Measurements from ENCODE around the gene ZSWIM7.
"Not testable (repeated sequence)": the region's sequence is repeated elsewhere in the genome, so short reads cannot be mapped to it uniquely, and the experiment has no call there.

The ZSWIM7 gene

DNA sequence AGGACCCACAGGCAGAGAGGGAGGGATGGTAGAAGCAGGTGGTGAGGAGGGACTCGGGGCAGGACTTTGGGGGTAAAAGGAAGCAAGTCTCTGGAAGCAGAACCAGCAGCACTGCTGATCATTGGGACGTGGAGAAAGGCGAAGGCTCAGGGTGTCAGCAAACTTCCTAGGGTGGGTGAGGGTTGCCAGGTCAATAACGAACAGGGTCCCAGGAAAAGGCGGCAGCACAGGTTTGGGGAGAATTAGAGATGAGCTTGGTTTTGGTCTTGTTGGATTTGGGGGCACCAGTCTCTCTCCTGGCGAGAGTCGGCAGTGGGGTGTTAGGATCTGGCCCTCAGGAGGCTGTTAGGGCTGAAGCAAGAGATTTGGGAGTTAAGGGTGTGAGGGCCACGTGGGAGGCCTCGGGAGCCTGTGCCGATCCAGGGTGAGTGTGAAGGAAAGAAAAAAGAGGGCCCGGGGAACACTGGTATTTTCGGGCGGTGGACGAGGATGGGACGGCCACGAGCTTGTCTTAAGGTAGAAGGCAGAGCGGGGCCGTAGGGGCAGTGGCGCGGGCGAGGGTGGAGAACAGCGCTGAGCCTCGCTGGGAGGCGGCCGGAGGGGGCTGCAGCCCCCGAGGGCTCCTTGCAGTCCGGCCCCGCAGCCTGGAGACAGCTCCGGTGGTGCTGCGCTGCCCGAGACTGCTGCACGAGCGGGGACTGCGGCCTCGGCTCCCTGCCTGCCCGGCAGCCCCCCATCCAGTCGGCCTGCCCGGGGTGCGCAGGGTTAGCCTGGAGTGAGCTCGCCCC is 55.3 kb downstream of the ZSWIM7 start:
- Histone ChIP-seq H3K36me3 (ENCODE audit: insufficient read depth, low read length) (no peaks in the 10 kb centered on the region), H3K9ac (ENCODE audit: low read depth, low read length) (peak overlapping the region; percentile 76), H3K4me3 (ENCODE audit: low read length) (peak overlapping the region; percentile 74), H3K4me1 (ENCODE audit: control insufficient read depth, insufficient read depth, low read length) (peaks cover 37% of the 10 kb centered on the region), H3K4me2 (ENCODE audit: low read length) (peak overlapping the region; percentile 92), H3K9me3 (replicated peaks; ENCODE audit: low read length) (no peaks in the 10 kb centered on the region), H3K27me3 (ENCODE audit: control insufficient read depth, insufficient read depth, low read length) (peaks cover 5% of the 10 kb centered on the region)

DNA sequence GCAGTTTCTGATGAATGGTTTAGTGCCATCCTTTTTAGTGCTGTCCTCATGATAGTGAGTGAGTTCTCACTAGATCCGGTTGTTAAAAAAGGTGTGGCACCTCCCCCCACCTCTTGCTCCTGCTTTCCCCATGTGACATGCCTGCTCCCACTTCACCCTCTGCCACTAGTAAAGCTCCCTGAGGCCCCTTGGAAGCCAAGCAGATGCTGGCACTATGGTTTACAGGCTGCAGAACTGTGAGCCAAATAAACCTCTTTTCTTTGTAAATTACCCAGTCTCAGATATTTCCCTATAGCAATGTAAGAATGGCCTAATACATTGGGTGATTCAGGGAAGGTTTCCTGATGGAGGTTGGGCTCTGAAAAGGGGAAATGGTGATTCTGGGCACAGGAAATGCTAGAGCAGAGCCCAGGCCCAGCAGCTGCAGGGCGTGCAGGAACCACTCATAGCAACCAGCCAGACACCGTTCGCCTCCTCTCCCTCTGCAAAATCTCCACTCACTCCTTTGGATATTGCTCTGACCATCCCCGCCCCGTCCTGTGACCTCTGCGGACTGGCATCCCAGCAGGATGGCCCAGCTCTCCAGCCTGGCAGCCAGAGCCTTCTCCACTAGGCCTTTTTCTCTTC is 57.2 kb downstream of the ZSWIM7 start:
- H3K4me1 ChIP-seq (ENCODE audit: control insufficient read depth, insufficient read depth, low read length) = peaks cover 30% of the 10 kb centered on the region
- no peaks in the 10 kb centered on the region for H3K9me3 ChIP-seq (replicated peaks; ENCODE audit: low read length)
- H3K36me3 ChIP-seq (ENCODE audit: insufficient read depth, low read length) = no peaks in the 10 kb centered on the region
- H3K27me3 ChIP-seq (ENCODE audit: control insufficient read depth, insufficient read depth, low read length) = peaks cover 5% of the 10 kb centered on the region
- H3K4me2 ChIP-seq (ENCODE audit: low read length) = no peak overlapping the region
- no peak overlapping the region for H3K4me3 ChIP-seq (ENCODE audit: low read length)
- no peak overlapping the region for H3K9ac ChIP-seq (ENCODE audit: low read depth, low read length)

DNA sequence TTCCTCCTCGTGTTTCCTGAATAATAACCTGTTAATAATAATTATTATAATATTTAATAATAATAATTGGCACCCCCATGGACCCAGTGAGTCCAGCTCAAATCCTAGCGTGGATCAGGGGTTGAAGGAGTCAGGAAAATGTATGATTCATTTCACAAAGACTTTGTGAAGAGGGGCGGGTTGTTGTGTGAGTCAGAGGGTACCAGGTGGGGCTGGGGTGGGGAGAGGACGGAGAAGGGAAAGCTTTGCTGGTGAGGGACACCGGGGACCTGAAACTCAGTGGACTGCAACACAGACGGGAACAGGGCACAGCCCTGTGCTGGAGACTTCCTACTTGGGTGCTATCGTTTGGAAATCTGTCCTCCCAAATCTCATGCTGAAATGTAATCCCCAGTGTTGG is 57.7 kb downstream of the ZSWIM7 start:
- Histone ChIP-seq H3K9me3 (replicated peaks; ENCODE audit: low read length) (no peaks in the 10 kb centered on the region), H3K4me3 (ENCODE audit: low read length) (no peak overlapping the region), H3K27me3 (ENCODE audit: control insufficient read depth, insufficient read depth, low read length) (peaks cover 5% of the 10 kb centered on the region), H3K36me3 (ENCODE audit: insufficient read depth, low read length) (no peaks in the 10 kb centered on the region), H3K9ac (ENCODE audit: low read depth, low read length) (no peak overlapping the region), H3K4me2 (ENCODE audit: low read length) (no peak overlapping the region), H3K4me1 (ENCODE audit: control insufficient read depth, insufficient read depth, low read length) (peaks cover 24% of the 10 kb centered on the region)

DNA sequence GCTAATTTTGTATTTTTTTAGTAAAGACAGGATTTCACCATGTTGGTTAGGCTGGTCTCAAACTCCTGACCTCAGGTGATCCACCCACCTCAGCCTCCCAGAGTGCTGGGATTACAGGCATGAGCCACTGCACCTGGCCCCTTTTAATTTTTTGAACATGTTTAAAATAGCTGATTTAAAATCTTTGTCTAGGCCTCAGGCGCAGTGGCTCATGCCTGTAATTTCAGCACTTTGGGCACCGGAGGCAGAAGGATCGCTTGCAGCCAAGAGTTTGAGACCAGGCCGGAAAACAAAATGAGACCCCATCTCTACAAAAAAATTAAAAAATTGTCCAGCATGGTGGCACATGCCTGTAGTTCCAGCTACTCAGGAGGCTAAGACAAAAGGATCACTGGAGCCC is 63.0 kb downstream of the ZSWIM7 start:
- not testable (repeated sequence) for H3K9ac ChIP-seq (ENCODE audit: low read depth, low read length); H3K4me3 ChIP-seq (ENCODE audit: low read length); H3K9me3 ChIP-seq (replicated peaks; ENCODE audit: low read length); H3K27me3 ChIP-seq (ENCODE audit: control insufficient read depth, insufficient read depth, low read length); H3K4me2 ChIP-seq (ENCODE audit: low read length); H3K4me1 ChIP-seq (ENCODE audit: control insufficient read depth, insufficient read depth, low read length); H3K36me3 ChIP-seq (ENCODE audit: insufficient read depth, low read length)

DNA sequence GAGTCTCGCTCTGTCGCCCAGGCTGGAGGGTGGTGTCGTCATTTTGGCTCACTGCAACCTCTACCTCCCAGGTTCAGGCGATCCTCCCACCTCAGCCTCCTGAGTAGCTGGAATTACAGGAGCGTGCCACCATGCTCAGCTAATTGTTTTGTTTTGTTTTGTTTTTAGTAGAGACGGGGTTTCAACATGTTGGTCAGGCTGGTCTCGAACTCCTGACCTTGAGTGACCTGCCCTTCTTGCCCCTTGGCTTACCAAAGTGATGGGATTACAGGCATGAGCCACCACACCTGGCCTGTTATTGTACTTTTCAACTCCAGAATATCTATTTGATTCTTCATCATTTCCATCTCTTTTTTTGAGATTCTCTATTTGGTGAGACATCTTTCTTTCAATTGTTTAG is 63.6 kb downstream of the ZSWIM7 start:
- no peaks in the 10 kb centered on the region for H3K4me1 ChIP-seq (ENCODE audit: control insufficient read depth, insufficient read depth, low read length)
- no peaks in the 10 kb centered on the region for H3K9me3 ChIP-seq (replicated peaks; ENCODE audit: low read length)
- H3K36me3 ChIP-seq (ENCODE audit: insufficient read depth, low read length) = no peaks in the 10 kb centered on the region
- H3K4me2 ChIP-seq (ENCODE audit: low read length) = no peak overlapping the region
- H3K4me3 ChIP-seq (ENCODE audit: low read length) = no peak overlapping the region
- no peak overlapping the region for H3K9ac ChIP-seq (ENCODE audit: low read depth, low read length)
- no peaks in the 10 kb centered on the region for H3K27me3 ChIP-seq (ENCODE audit: control insufficient read depth, insufficient read depth, low read length)

DNA sequence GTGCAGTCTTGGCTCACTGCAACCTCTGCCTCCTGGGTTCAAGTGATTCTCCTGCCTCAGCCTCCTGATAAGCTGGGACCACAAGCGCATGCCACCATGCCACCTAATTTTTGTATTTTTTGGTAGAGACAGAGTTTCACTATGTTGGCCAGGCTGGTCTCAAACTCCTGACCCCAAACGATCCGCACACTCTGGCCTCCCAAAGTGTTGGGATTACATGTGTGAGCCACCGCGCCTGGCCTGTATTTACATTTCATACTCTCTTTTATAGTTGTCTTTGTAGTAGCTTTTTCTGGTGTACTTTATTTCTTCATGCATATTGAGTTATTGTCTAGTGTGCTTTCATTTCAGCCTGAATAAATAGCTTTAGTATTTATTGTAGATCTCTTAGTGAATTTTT is 64.6 kb downstream of the ZSWIM7 start:
- no peak overlapping the region for H3K9ac ChIP-seq (ENCODE audit: low read depth, low read length)
- H3K4me1 ChIP-seq (ENCODE audit: control insufficient read depth, insufficient read depth, low read length) = no peaks in the 10 kb centered on the region
- H3K4me2 ChIP-seq (ENCODE audit: low read length) = no peak overlapping the region
- no peaks in the 10 kb centered on the region for H3K9me3 ChIP-seq (replicated peaks; ENCODE audit: low read length)
- H3K27me3 ChIP-seq (ENCODE audit: control insufficient read depth, insufficient read depth, low read length) = no peaks in the 10 kb centered on the region
- no peaks in the 10 kb centered on the region for H3K36me3 ChIP-seq (ENCODE audit: insufficient read depth, low read length)
- H3K4me3 ChIP-seq (ENCODE audit: low read length) = no peak overlapping the region

DNA sequence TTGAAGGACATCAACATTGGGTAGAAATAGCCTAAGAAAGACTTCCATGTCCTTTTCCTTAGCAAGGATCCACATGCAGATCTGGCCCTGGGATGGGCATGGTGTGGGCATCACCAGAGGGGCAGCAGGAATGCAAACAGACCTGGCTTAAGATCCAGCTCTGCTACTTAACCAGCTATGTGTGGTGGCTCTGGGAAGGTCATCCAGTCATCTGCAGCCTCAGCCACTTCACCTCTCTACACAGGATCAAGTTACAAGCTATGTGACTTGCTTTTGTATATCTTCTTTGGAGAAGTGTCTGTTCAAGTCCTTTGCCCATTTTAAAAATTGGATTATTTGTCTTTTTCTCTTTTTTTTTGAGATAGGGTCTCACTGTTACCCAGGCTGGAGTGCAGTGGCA is 68.1 kb downstream of the ZSWIM7 start:
- H3K36me3 ChIP-seq (ENCODE audit: insufficient read depth, low read length) = no peaks in the 10 kb centered on the region
- peaks cover 12% of the 10 kb centered on the region for H3K27me3 ChIP-seq (ENCODE audit: control insufficient read depth, insufficient read depth, low read length)
- no peak overlapping the region for H3K9ac ChIP-seq (ENCODE audit: low read depth, low read length)
- no peaks in the 10 kb centered on the region for H3K9me3 ChIP-seq (replicated peaks; ENCODE audit: low read length)
- H3K4me3 ChIP-seq (ENCODE audit: low read length) = no peak overlapping the region
- no peaks in the 10 kb centered on the region for H3K4me1 ChIP-seq (ENCODE audit: control insufficient read depth, insufficient read depth, low read length)
- H3K4me2 ChIP-seq (ENCODE audit: low read length) = no peak overlapping the region

DNA sequence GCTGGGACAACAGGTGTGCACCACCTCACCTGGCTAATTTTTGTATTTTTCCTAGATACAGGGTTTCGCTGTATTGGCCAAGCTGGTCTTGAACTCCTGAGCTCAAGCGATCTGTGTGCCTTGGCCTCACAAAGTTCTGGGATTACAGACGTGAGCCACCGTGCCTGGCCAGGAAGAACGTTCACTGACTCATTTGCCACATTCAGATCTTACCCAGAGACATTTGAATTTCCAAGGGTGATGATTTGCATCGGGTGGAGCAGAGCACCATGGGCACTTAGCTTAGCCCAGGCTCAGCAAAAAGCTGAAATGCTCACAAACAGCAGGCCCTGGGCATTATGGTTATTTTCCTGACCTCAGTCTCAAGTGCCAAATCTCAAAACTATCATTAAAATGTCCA is 69.1 kb downstream of the ZSWIM7 start:
- Histone ChIP-seq H3K4me1 (ENCODE audit: control insufficient read depth, insufficient read depth, low read length) (no peaks in the 10 kb centered on the region), H3K4me2 (ENCODE audit: low read length) (no peak overlapping the region), H3K27me3 (ENCODE audit: control insufficient read depth, insufficient read depth, low read length) (peaks cover 12% of the 10 kb centered on the region), H3K9ac (ENCODE audit: low read depth, low read length) (no peak overlapping the region), H3K9me3 (replicated peaks; ENCODE audit: low read length) (no peaks in the 10 kb centered on the region), H3K36me3 (ENCODE audit: insufficient read depth, low read length) (no peaks in the 10 kb centered on the region), H3K4me3 (ENCODE audit: low read length) (no peak overlapping the region)

DNA sequence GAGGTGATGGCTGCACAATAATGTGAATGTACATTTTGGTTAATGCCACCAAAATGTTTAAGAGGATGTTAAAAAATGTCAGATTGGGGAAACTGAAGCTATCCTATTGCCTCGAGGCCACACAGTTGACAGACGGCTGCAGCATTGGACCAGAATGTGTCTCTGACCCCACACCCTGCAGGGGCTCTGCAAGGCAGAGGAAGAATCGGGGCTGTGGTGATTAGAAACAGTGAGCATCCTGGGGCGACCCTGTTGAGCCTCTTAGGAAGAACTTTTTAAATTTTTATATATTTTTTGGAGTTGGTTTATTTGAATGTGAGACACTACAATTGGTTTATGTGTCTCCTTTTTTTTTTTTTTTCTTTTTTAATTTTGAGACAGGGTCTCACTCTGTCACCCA is 69.6 kb downstream of the ZSWIM7 start:
- Histone ChIP-seq H3K36me3 (ENCODE audit: insufficient read depth, low read length) (no peaks in the 10 kb centered on the region), H3K4me2 (ENCODE audit: low read length) (no peak overlapping the region), H3K4me1 (ENCODE audit: control insufficient read depth, insufficient read depth, low read length) (no peaks in the 10 kb centered on the region), H3K9ac (ENCODE audit: low read depth, low read length) (no peak overlapping the region), H3K4me3 (ENCODE audit: low read length) (no peak overlapping the region), H3K27me3 (ENCODE audit: control insufficient read depth, insufficient read depth, low read length) (peaks cover 12% of the 10 kb centered on the region), H3K9me3 (replicated peaks; ENCODE audit: low read length) (no peaks in the 10 kb centered on the region)

DNA sequence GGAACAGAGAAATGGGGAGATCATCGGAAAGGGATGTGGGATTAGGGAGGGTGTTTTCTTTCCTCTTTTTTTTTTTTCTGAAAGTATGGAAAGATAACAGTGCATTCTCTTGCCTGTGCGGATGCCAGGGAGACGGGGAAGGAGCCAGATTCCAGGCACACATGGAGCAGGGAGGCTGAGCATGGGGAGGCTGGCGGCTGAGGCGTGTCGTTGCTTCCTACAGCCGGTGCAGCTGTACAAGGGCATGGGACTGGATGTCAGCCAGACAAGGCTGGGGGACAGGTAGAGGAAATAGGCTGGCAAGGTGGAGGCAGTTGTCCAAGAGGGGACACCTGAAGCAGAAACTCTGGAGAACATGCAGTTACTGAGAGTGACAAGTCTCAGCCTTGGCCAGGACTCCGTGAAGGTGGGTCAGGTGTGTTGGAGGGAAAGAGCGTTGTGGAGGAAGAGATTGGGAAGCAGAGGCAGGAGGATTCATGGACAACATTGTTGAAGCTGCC is 71.2 kb downstream of the ZSWIM7 start:
- Histone ChIP-seq H3K9ac (ENCODE audit: low read depth, low read length) (no peak overlapping the region), H3K4me2 (ENCODE audit: low read length) (no peak overlapping the region), H3K36me3 (ENCODE audit: insufficient read depth, low read length) (no peaks in the 10 kb centered on the region), H3K4me1 (ENCODE audit: control insufficient read depth, insufficient read depth, low read length) (no peaks in the 10 kb centered on the region), H3K9me3 (replicated peaks; ENCODE audit: low read length) (no peaks in the 10 kb centered on the region), H3K27me3 (ENCODE audit: control insufficient read depth, insufficient read depth, low read length) (peaks cover 12% of the 10 kb centered on the region), H3K4me3 (ENCODE audit: low read length) (no peak overlapping the region)

Data from skeletal muscle satellite cell (primary cell).